Esophagus muscularis mucosa (tissue), 4 donors: ENCODE data around the gene STK32B. TPM values are rescaled to one million over a fixed set of nuclear protein-coding genes. Genes with fewer than 3 reads are reported as not detected.

Experiments used
- DNase-seq: peaks from one replicate; pipeline ENCODE4 v3.0.0-alpha.2; 2017; ENCODE audit errors: extremely low spot score
- H3K27ac ChIP-seq, 4 donors: fragments of 200-600 bp; sonication (generic); replicated peaks in 1 of 4; 1 replicate in 3 of 4; 2 replicates in 1 of 4; pipeline ENCODE4 v1.5.1; 2016 to 2019; ENCODE audit warnings: mild to moderate bottlenecking in 1 of 4
- H3K27me3 ChIP-seq, 4 donors: fragments of 200-600 bp; sonication (generic); one replicate each; pipeline versions ENCODE4 v1.5.1 to v1.6.0; 2016 to 2019
- H3K36me3 ChIP-seq, 4 donors: fragments of 200-600 bp; sonication (generic); one replicate each; pipeline ENCODE4 v1.5.1; 2016 to 2019
- H3K4me1 ChIP-seq, 4 donors: fragments of 200-600 bp; sonication (generic); one replicate each; pipeline ENCODE4 v1.5.1; 2016 to 2019
- H3K4me3 ChIP-seq, 4 donors: fragments of 200-600 bp; sonication (generic); 1 replicate in 2 of 4; 2 replicates in 2 of 4; pipeline ENCODE4 v1.5.1; 2016 to 2019; ENCODE audit warnings: mild to moderate bottlenecking in 4 of 4, moderate library complexity in 1 of 4
- H3K9me3 ChIP-seq, 4 donors: fragments of 200-600 bp; sonication (generic); 1 replicate in 3 of 4; 2 replicates in 1 of 4; pipeline ENCODE4 v1.5.1; 2016 to 2019
- CTCF ChIP-seq, 3 experiments: fragments of 200-600 bp in 2 of 3; fragments of 450-650 bp in 1 of 3; sonication (generic) in 2 of 3; IDR thresholded peaks; one replicate each; pipeline ENCODE4 v1.5.1; 2017 to 2019; ENCODE audit warnings: antibody characterized with exemption in 3 of 3, mild to moderate bottlenecking in 2 of 3, moderate library complexity in 1 of 3
- EP300 ChIP-seq: sonication (generic); formaldehyde crosslinking; IDR thresholded peaks from one replicate; pipeline ENCODE4 v1.6.1; 2017; ENCODE audit warnings: antibody characterized with exemption
- POLR2A ChIP-seq: fragments of 450-650 bp; IDR thresholded peaks from one replicate; pipeline ENCODE4 v1.6.1; 2017; ENCODE audit warnings: antibody characterized with exemption, moderate library complexity, mild to moderate bottlenecking, low read depth
- POLR2AphosphoS5 ChIP-seq, 2 donors: sonication (generic); formaldehyde crosslinking; IDR thresholded peaks; one replicate each; pipeline ENCODE4 v1.6.1; 2017; ENCODE audit warnings: antibody characterized with exemption in 2 of 2
- WGBS: methylation state at CpG from one replicate; pipeline ENCODE4 v1.1.5; 2018; 5-methylcytosine and 5-hydroxymethylcytosine counted together
- intact Hi-C: fragments of 100-400 bp; cut with DNase I; formaldehyde crosslinking; loops from one replicate; pipeline ENCODE4 v1.15.1; 2023
- total RNA-seq, 4 donors: library from RNA; depleted of rRNA; stranded (reverse); fragments of >200 nt; gene quantifications; one replicate each; pipeline versions ENCODE4 v1.1.0 to v1.2.1, GENCODE V29; 2016

STK32B gene
- total RNA-seq, 4 donors from 2014 or later: 1.7 to 3.8 (median 2.7) TPM

- H3K27ac ChIP-seq: no peak overlapping the region
- 93% methylated on average over 6 of the region's 6 CpGs for WGBS
Observed at GRCh38 chr4:5184606-5185005, 133.3 kb downstream of the STK32B start.

GRCh38 chr4:5185551-5185950, 134.3 kb downstream of the STK32B start:
- Histone ChIP-seq H3K9me3 (no peaks in the 10 kb centered on the region), H3K27ac (no peak overlapping the region), H3K36me3 (no peaks in the 10 kb centered on the region), H3K4me3 (no peak overlapping the region), H3K4me1 (no peaks in the 10 kb centered on the region), H3K27me3 (no peaks in the 10 kb centered on the region)
- intact Hi-C loops: no loop called here
- TF ChIP-seq CTCF (IDR thresholded peaks at IDR 0.05) (no peak), POLR2A (no peak), POLR2AphosphoS5 (IDR thresholded peaks at IDR 0.05) (no peak), EP300 (no peak)
- DNase-seq: no peak
- WGBS: 92% methylated on average over 6 of the region's 6 CpGs

More at GRCh38 chr4:5184606-5185005, 133.3 kb downstream of the STK32B start:
- Histone ChIP-seq H3K36me3 (no peaks in the 10 kb centered on the region), H3K4me1 (no peaks in the 10 kb centered on the region), H3K4me3 (no peak overlapping the region), H3K27me3 (no peaks in the 10 kb centered on the region), H3K9me3 (no peaks in the 10 kb centered on the region)
- DNase-seq: no peak
- TF ChIP-seq CTCF (IDR thresholded peaks at IDR 0.05) (no peak), EP300 (no peak), POLR2A (no peak), POLR2AphosphoS5 (IDR thresholded peaks at IDR 0.05) (no peak)
- intact Hi-C loops: no loop called here

GRCh38 chr4:5186271-5187064, 135.2 kb downstream of the STK32B start:
- Histone ChIP-seq H3K36me3 (no peaks in the 10 kb centered on the region), H3K27me3 (no peaks in the 10 kb centered on the region), H3K4me3 (no peak overlapping the region), H3K27ac (no peak overlapping the region), H3K4me1 (no peaks in the 10 kb centered on the region), H3K9me3 (no peaks in the 10 kb centered on the region)
- intact Hi-C loops: no loop called here
- TF ChIP-seq POLR2A (no peak), POLR2AphosphoS5 (IDR thresholded peaks at IDR 0.05) (no peak), EP300 (no peak), CTCF (IDR thresholded peaks at IDR 0.05) (no peak)
- 45% methylated on average over 14 of the region's 14 CpGs for WGBS
- DNase-seq: no peak

- H3K27ac ChIP-seq: no peak overlapping the region
- no peaks in the 10 kb centered on the region for H3K9me3 ChIP-seq
- H3K4me1 ChIP-seq: no peaks in the 10 kb centered on the region
- H3K4me3 ChIP-seq: no peak overlapping the region
- TF ChIP-seq CTCF (IDR thresholded peaks at IDR 0.05) (no peak), POLR2AphosphoS5 (IDR thresholded peaks at IDR 0.05) (no peak), EP300 (no peak), POLR2A (no peak)
- H3K36me3 ChIP-seq: no peaks in the 10 kb centered on the region
- intact Hi-C loops: no loop called here
- 84% methylated on average over 10 of the region's 10 CpGs for WGBS
- H3K27me3 ChIP-seq: no peaks in the 10 kb centered on the region
- no peak for DNase-seq
Observed at GRCh38 chr4:5188130-5188529, 136.8 kb downstream of the STK32B start.
